ENCODE results near the gene ITGB1BP1. TPM values are rescaled to one million over a fixed set of nuclear protein-coding genes. Genes with fewer than 3 reads are reported as not detected.

The ITGB1BP1 gene
- total and polyA plus RNA-seq, 2 of the 13 experiments (the other 11 are each of a cell fraction or from before 2014, with no cell fraction given) = 106 to 108 TPM

DNA sequence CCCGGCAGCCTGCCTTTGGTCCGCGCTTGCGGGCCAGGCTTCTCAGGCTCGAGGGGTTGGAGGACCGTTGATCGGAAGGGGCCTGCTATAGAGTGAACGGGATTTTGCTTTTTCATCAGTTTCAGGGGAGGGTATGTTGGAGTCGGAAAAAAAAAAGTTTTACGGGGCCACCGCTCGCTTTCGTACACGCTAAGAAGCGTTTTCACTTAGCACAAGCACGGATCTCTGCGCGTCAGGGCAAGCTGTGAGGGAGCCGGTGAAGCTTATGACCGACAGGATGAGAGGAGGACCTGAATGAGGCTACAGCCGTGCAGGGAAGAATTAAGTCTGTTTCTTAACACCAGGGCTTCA lies 569 bp upstream of the ITGB1BP1 start (continued):
- TF ChIP-seq, protein P1, sequence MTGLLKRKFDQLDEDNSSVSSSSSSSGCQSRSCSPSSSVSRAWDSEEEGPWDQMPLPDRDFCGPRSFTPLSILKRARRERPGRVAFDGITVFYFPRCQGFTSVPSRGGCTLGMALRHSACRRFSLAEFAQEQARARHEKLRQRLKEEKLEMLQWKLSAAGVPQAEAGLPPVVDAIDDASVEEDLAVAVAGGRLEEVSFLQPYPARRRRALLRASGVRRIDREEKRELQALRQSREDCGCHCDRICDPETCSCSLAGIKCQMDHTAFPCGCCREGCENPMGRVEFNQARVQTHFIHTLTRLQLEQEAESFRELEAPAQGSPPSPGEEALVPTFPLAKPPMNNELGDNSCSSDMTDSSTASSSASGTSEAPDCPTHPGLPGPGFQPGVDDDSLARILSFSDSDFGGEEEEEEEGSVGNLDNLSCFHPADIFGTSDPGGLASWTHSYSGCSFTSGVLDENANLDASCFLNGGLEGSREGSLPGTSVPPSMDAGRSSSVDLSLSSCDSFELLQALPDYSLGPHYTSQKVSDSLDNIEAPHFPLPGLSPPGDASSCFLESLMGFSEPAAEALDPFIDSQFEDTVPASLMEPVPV (CRISPR knock-in tag; IDR thresholded peaks at IDR 0.05) = no peak
- 0 out of 2 replicates have a peak, but pooled peaks have one; percentile 12 for TF ChIP-seq ZNF746 (CRISPR knock-in tag; IDR thresholded peaks at IDR 0.05)
- TF ChIP-seq, protein P2, sequence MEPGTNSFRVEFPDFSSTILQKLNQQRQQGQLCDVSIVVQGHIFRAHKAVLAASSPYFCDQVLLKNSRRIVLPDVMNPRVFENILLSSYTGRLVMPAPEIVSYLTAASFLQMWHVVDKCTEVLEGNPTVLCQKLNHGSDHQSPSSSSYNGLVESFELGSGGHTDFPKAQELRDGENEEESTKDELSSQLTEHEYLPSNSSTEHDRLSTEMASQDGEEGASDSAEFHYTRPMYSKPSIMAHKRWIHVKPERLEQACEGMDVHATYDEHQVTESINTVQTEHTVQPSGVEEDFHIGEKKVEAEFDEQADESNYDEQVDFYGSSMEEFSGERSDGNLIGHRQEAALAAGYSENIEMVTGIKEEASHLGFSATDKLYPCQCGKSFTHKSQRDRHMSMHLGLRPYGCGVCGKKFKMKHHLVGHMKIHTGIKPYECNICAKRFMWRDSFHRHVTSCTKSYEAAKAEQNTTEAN (CRISPR knock-in tag; conservative IDR thresholded peaks at IDR 0.05) = no peak
- TF ChIP-seq ZNF260 (CRISPR knock-in tag; IDR thresholded peaks at IDR 0.05; ENCODE audit: borderline replicate concordance, low read depth) = no peak
- TF ChIP-seq, protein P3, sequence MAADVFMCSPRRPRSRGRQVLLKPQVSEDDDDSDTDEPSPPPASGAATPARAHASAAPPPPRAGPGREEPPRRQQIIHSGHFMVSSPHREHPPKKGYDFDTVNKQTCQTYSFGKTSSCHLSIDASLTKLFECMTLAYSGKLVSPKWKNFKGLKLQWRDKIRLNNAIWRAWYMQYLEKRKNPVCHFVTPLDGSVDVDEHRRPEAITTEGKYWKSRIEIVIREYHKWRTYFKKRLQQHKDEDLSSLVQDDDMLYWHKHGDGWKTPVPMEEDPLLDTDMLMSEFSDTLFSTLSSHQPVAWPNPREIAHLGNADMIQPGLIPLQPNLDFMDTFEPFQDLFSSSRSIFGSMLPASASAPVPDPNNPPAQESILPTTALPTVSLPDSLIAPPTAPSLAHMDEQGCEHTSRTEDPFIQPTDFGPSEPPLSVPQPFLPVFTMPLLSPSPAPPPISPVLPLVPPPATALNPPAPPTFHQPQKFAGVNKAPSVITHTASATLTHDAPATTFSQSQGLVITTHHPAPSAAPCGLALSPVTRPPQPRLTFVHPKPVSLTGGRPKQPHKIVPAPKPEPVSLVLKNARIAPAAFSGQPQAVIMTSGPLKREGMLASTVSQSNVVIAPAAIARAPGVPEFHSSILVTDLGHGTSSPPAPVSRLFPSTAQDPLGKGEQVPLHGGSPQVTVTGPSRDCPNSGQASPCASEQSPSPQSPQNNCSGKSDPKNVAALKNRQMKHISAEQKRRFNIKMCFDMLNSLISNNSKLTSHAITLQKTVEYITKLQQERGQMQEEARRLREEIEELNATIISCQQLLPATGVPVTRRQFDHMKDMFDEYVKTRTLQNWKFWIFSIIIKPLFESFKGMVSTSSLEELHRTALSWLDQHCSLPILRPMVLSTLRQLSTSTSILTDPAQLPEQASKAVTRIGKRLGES (CRISPR knock-in tag; IDR thresholded peaks at IDR 0.05; ENCODE audit: borderline replicate concordance) = no peak
- TF ChIP-seq, protein P4, sequence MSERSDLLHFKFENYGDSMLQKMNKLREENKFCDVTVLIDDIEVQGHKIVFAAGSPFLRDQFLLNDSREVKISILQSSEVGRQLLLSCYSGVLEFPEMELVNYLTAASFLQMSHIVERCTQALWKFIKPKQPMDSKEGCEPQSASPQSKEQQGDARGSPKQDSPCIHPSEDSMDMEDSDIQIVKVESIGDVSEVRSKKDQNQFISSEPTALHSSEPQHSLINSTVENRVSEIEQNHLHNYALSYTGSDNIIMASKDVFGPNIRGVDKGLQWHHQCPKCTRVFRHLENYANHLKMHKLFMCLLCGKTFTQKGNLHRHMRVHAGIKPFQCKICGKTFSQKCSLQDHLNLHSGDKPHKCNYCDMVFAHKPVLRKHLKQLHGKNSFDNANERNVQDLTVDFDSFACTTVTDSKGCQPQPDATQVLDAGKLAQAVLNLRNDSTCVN (CRISPR knock-in tag; IDR thresholded peaks at IDR 0.05; ENCODE audit: borderline replicate concordance) = no peak
- TF ChIP-seq, protein P5, sequence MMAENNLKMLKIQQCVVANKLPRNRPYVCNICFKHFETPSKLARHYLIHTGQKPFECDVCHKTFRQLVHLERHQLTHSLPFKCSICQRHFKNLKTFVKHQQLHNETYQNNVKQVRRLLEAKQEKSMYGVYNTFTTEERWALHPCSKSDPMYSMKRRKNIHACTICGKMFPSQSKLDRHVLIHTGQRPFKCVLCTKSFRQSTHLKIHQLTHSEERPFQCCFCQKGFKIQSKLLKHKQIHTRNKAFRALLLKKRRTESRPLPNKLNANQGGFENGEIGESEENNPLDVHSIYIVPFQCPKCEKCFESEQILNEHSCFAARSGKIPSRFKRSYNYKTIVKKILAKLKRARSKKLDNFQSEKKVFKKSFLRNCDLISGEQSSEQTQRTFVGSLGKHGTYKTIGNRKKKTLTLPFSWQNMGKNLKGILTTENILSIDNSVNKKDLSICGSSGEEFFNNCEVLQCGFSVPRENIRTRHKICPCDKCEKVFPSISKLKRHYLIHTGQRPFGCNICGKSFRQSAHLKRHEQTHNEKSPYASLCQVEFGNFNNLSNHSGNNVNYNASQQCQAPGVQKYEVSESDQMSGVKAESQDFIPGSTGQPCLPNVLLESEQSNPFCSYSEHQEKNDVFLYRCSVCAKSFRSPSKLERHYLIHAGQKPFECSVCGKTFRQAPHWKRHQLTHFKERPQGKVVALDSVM (CRISPR knock-in tag; IDR thresholded peaks at IDR 0.05) = no peak
- TF ChIP-seq HOXA9 (CRISPR knock-in tag; IDR thresholded peaks at IDR 0.05; ENCODE audit: borderline replicate concordance) = no peak
- no peak for TF ChIP-seq TBP (CRISPR knock-in tag; IDR thresholded peaks at IDR 0.05)
- TF ChIP-seq, protein P6, sequence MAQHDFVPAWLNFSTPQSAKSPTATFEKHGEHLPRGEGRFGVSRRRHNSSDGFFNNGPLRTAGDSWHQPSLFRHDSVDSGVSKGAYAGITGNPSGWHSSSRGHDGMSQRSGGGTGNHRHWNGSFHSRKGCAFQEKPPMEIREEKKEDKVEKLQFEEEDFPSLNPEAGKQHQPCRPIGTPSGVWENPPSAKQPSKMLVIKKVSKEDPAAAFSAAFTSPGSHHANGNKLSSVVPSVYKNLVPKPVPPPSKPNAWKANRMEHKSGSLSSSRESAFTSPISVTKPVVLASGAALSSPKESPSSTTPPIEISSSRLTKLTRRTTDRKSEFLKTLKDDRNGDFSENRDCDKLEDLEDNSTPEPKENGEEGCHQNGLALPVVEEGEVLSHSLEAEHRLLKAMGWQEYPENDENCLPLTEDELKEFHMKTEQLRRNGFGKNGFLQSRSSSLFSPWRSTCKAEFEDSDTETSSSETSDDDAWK (CRISPR knock-in tag; IDR thresholded peaks at IDR 0.05) = no peak
- TF ChIP-seq, protein P7, sequence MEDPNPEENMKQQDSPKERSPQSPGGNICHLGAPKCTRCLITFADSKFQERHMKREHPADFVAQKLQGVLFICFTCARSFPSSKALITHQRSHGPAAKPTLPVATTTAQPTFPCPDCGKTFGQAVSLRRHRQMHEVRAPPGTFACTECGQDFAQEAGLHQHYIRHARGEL (CRISPR knock-in tag; IDR thresholded peaks at IDR 0.05) = 0 out of 2 replicates have a peak, but pooled peaks have one; percentile 12
- no peak for TF ChIP-seq HDAC1 (CRISPR knock-in tag; IDR thresholded peaks at IDR 0.05)
- no peak for TF ChIP-seq RFX1 (IDR thresholded peaks at IDR 0.05)
- TF ChIP-seq, protein P8, sequence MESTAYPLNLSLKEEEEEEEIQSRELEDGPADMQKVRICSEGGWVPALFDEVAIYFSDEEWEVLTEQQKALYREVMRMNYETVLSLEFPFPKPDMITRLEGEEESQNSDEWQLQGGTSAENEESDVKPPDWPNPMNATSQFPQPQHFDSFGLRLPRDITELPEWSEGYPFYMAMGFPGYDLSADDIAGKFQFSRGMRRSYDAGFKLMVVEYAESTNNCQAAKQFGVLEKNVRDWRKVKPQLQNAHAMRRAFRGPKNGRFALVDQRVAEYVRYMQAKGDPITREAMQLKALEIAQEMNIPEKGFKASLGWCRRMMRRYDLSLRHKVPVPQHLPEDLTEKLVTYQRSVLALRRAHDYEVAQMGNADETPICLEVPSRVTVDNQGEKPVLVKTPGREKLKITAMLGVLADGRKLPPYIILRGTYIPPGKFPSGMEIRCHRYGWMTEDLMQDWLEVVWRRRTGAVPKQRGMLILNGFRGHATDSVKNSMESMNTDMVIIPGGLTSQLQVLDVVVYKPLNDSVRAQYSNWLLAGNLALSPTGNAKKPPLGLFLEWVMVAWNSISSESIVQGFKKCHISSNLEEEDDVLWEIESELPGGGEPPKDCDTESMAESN (CRISPR knock-in tag; conservative IDR thresholded peaks at IDR 0.05) = no peak
- no peak for TF ChIP-seq HMG20B (CRISPR knock-in tag; conservative IDR thresholded peaks at IDR 0.05)
- no peak for TF ChIP-seq ZFP90 (CRISPR knock-in tag; IDR thresholded peaks at IDR 0.05; ENCODE audit: borderline replicate concordance)

All from HepG2 (cell line).